NT2/D1 (cell line): ENCODE results near the gene SNAP29.

ENCODE experiments used
- SUZ12 ChIP-seq: IDR thresholded peaks from 2 replicates; pipeline ENCODE4 v1.6.1; 2011; ENCODE audit not compliant: insufficient read length, insufficient read depth; ENCODE audit errors: extremely low read depth
- YY1 ChIP-seq: IDR thresholded peaks from 2 replicates; pipeline ENCODE4 v1.6.1; 2011; ENCODE audit not compliant: insufficient read length, insufficient read depth
- ZNF274 ChIP-seq: IDR thresholded peaks from 2 replicates; pipeline ENCODE4 v1.6.1; 2011; ENCODE audit warnings: mild to moderate bottlenecking, low read depth, low read length

- TF ChIP-seq SUZ12, result no peak
- peak; percentile 79 for TF ChIP-seq YY1
- no peak for TF ChIP-seq ZNF274
Measured at GRCh38 chr22:20916916-20917810, 58.4 kb downstream of the SNAP29 start, which contains the start of gene CRKL.
